ENCODE measurements around the gene PARD6G.

The PARD6G gene

GRCh38 chr18:80182855-80183254, 64.5 kb downstream of the PARD6G start:
- Histone ChIP-seq H3K36me3 (ENCODE audit: control insufficient read depth, insufficient read depth, low read length) (no peaks in the 10 kb centered on the region), H3K79me1 (ENCODE audit: low read length) (no peaks in the 10 kb centered on the region), H3K79me2 (ENCODE audit: control insufficient read depth, insufficient read depth, low read length) (no peaks in the 10 kb centered on the region), H3K4me3 (ENCODE audit: low read length) (no peak overlapping the region), H4K8ac (ENCODE audit: low read depth, low read length) (no peak overlapping the region), H4K5ac (ENCODE audit: low read length) (no peak overlapping the region), H3K4me1 (ENCODE audit: control insufficient read depth, low read depth, low read length) (no peaks in the 10 kb centered on the region), H2BK15ac (replicated peaks; ENCODE audit: low read depth) (no peak overlapping the region), H3K27ac (ENCODE audit: low read depth, low read length) (no peak overlapping the region), H2BK5ac (ENCODE audit: low read length) (no peak overlapping the region), H3K4me2 (ENCODE audit: low read length) (no peak overlapping the region), H3K27me3 (ENCODE audit: insufficient read depth, low read length, poor library complexity) (no peaks in the 10 kb centered on the region), H3K23ac (ENCODE audit: low read length) (no peak overlapping the region), H3K4ac (ENCODE audit: low read depth, low read length) (no peak overlapping the region), H3K9ac (ENCODE audit: low read length) (no peak overlapping the region), H3K56ac (ENCODE audit: low read length) (no peak overlapping the region), H2BK120ac (ENCODE audit: low read depth, low read length) (no peak overlapping the region), H2AK5ac (ENCODE audit: low read length) (no peak overlapping the region), H3K18ac (ENCODE audit: low read length) (no peak overlapping the region)
- no peak for DNase-seq
- WGBS (ENCODE audit: extremely low coverage, insufficient coverage, low lambda C conversion rate): no CpG with 5 or more reads among the region's 9 CpGs

GRCh38 chr18:80181642-80182461, 65.5 kb downstream of the PARD6G start:
- H3K4me1 ChIP-seq (ENCODE audit: control insufficient read depth, low read depth, low read length): no peaks in the 10 kb centered on the region
- DNase-seq: no peak
- H2BK120ac ChIP-seq (ENCODE audit: low read depth, low read length): no peak overlapping the region
- no peak overlapping the region for H4K8ac ChIP-seq (ENCODE audit: low read depth, low read length)
- no peak overlapping the region for H2BK5ac ChIP-seq (ENCODE audit: low read length)
- H4K5ac ChIP-seq (ENCODE audit: low read length): no peak overlapping the region
- H3K18ac ChIP-seq (ENCODE audit: low read length): no peak overlapping the region
- no CpG with 5 or more reads among the region's 12 CpGs for WGBS (ENCODE audit: extremely low coverage, insufficient coverage, low lambda C conversion rate)
- H3K4me2 ChIP-seq (ENCODE audit: low read length): no peak overlapping the region
- H3K27ac ChIP-seq (ENCODE audit: low read depth, low read length): no peak overlapping the region
- H2AK5ac ChIP-seq (ENCODE audit: low read length): no peak overlapping the region
- H3K4ac ChIP-seq (ENCODE audit: low read depth, low read length): no peak overlapping the region
- H3K56ac ChIP-seq (ENCODE audit: low read length): no peak overlapping the region
- H3K4me3 ChIP-seq (ENCODE audit: low read length): no peak overlapping the region
- H3K79me1 ChIP-seq (ENCODE audit: low read length): no peaks in the 10 kb centered on the region
- H3K36me3 ChIP-seq (ENCODE audit: control insufficient read depth, insufficient read depth, low read length): no peaks in the 10 kb centered on the region
- peak overlapping the region; percentile 6 for H3K23ac ChIP-seq (ENCODE audit: low read length)
- no peak overlapping the region for H2BK15ac ChIP-seq (replicated peaks; ENCODE audit: low read depth)
- no peaks in the 10 kb centered on the region for H3K79me2 ChIP-seq (ENCODE audit: control insufficient read depth, insufficient read depth, low read length)
- no peaks in the 10 kb centered on the region for H3K27me3 ChIP-seq (ENCODE audit: insufficient read depth, low read length, poor library complexity)
- H3K9ac ChIP-seq (ENCODE audit: low read length): no peak overlapping the region

- H3K4me2 ChIP-seq (ENCODE audit: low read length): no peak overlapping the region
Measured at GRCh38 chr18:80180778-80181564, 66.3 kb downstream of the PARD6G start.

GRCh38 chr18:80179857-80180558, 67.3 kb downstream of the PARD6G start:
- H2BK5ac ChIP-seq (ENCODE audit: low read length): no peak overlapping the region
- no peak overlapping the region for H3K9ac ChIP-seq (ENCODE audit: low read length)
- H3K23ac ChIP-seq (ENCODE audit: low read length): no peak overlapping the region
- no peaks in the 10 kb centered on the region for H3K79me2 ChIP-seq (ENCODE audit: control insufficient read depth, insufficient read depth, low read length)
- H3K4ac ChIP-seq (ENCODE audit: low read depth, low read length): no peak overlapping the region
- H3K4me1 ChIP-seq (ENCODE audit: control insufficient read depth, low read depth, low read length): no peaks in the 10 kb centered on the region
- H3K56ac ChIP-seq (ENCODE audit: low read length): no peak overlapping the region
- H3K4me2 ChIP-seq (ENCODE audit: low read length): no peak overlapping the region
- H4K5ac ChIP-seq (ENCODE audit: low read length): no peak overlapping the region
- H3K27me3 ChIP-seq (ENCODE audit: insufficient read depth, low read length, poor library complexity): no peaks in the 10 kb centered on the region
- no peak for DNase-seq
- no peak overlapping the region for H4K8ac ChIP-seq (ENCODE audit: low read depth, low read length)
- no peak overlapping the region for H2BK120ac ChIP-seq (ENCODE audit: low read depth, low read length)
- no peak overlapping the region for H3K18ac ChIP-seq (ENCODE audit: low read length)
- H2AK5ac ChIP-seq (ENCODE audit: low read length): no peak overlapping the region
- no CpG with 5 or more reads among the region's 20 CpGs for WGBS (ENCODE audit: extremely low coverage, insufficient coverage, low lambda C conversion rate)
- no peak overlapping the region for H3K4me3 ChIP-seq (ENCODE audit: low read length)
- H3K27ac ChIP-seq (ENCODE audit: low read depth, low read length): no peak overlapping the region
- no peaks in the 10 kb centered on the region for H3K79me1 ChIP-seq (ENCODE audit: low read length)
- H2BK15ac ChIP-seq (replicated peaks; ENCODE audit: low read depth): no peak overlapping the region
- no peaks in the 10 kb centered on the region for H3K36me3 ChIP-seq (ENCODE audit: control insufficient read depth, insufficient read depth, low read length)

More at GRCh38 chr18:80180778-80181564, 66.3 kb downstream of the PARD6G start:
- Histone ChIP-seq H3K4me3 (ENCODE audit: low read length) (no peak overlapping the region), H4K8ac (ENCODE audit: low read depth, low read length) (no peak overlapping the region), H2BK15ac (replicated peaks; ENCODE audit: low read depth) (no peak overlapping the region), H3K23ac (ENCODE audit: low read length) (peak overlapping the region; percentile 6), H3K27ac (ENCODE audit: low read depth, low read length) (no peak overlapping the region), H3K36me3 (ENCODE audit: control insufficient read depth, insufficient read depth, low read length) (no peaks in the 10 kb centered on the region), H2BK120ac (ENCODE audit: low read depth, low read length) (no peak overlapping the region), H3K27me3 (ENCODE audit: insufficient read depth, low read length, poor library complexity) (no peaks in the 10 kb centered on the region), H3K4me1 (ENCODE audit: control insufficient read depth, low read depth, low read length) (no peaks in the 10 kb centered on the region), H3K9ac (ENCODE audit: low read length) (no peak overlapping the region), H3K18ac (ENCODE audit: low read length) (no peak overlapping the region), H3K4ac (ENCODE audit: low read depth, low read length) (no peak overlapping the region), H3K56ac (ENCODE audit: low read length) (no peak overlapping the region), H2BK5ac (ENCODE audit: low read length) (no peak overlapping the region), H3K79me2 (ENCODE audit: control insufficient read depth, insufficient read depth, low read length) (no peaks in the 10 kb centered on the region), H2AK5ac (ENCODE audit: low read length) (no peak overlapping the region), H3K79me1 (ENCODE audit: low read length) (no peaks in the 10 kb centered on the region), H4K5ac (ENCODE audit: low read length) (no peak overlapping the region)
- DNase-seq: no peak
- no CpG with 5 or more reads among the region's 33 CpGs for WGBS (ENCODE audit: extremely low coverage, insufficient coverage, low lambda C conversion rate)

GRCh38 chr18:80178935-80179818, 68.1 kb downstream of the PARD6G start:
- H3K36me3 ChIP-seq (ENCODE audit: control insufficient read depth, insufficient read depth, low read length): no peaks in the 10 kb centered on the region
- no peak overlapping the region for H3K4me3 ChIP-seq (ENCODE audit: low read length)
- H2BK15ac ChIP-seq (replicated peaks; ENCODE audit: low read depth): no peak overlapping the region
- H3K4me1 ChIP-seq (ENCODE audit: control insufficient read depth, low read depth, low read length): no peaks in the 10 kb centered on the region
- no peak for DNase-seq
- no CpG with 5 or more reads among the region's 30 CpGs for WGBS (ENCODE audit: extremely low coverage, insufficient coverage, low lambda C conversion rate)
- no peak overlapping the region for H2BK120ac ChIP-seq (ENCODE audit: low read depth, low read length)
- no peak overlapping the region for H2AK5ac ChIP-seq (ENCODE audit: low read length)
- H4K8ac ChIP-seq (ENCODE audit: low read depth, low read length): no peak overlapping the region
- no peak overlapping the region for H3K56ac ChIP-seq (ENCODE audit: low read length)
- no peak overlapping the region for H3K4ac ChIP-seq (ENCODE audit: low read depth, low read length)
- H4K5ac ChIP-seq (ENCODE audit: low read length): no peak overlapping the region
- no peak overlapping the region for H3K23ac ChIP-seq (ENCODE audit: low read length)
- H3K18ac ChIP-seq (ENCODE audit: low read length): no peak overlapping the region
- no peak overlapping the region for H3K9ac ChIP-seq (ENCODE audit: low read length)
- H3K27me3 ChIP-seq (ENCODE audit: insufficient read depth, low read length, poor library complexity): no peaks in the 10 kb centered on the region
- H2BK5ac ChIP-seq (ENCODE audit: low read length): no peak overlapping the region
- no peaks in the 10 kb centered on the region for H3K79me1 ChIP-seq (ENCODE audit: low read length)
- H3K4me2 ChIP-seq (ENCODE audit: low read length): no peak overlapping the region
- H3K27ac ChIP-seq (ENCODE audit: low read depth, low read length): no peak overlapping the region
- H3K79me2 ChIP-seq (ENCODE audit: control insufficient read depth, insufficient read depth, low read length): no peaks in the 10 kb centered on the region
